Esophagus squamous epithelium (tissue), 4 donors: ENCODE results near the gene EPHX1.

ENCODE experiments used
- POLR2A ChIP-seq, 4 donors: fragments of 450-650 bp; IDR thresholded peaks; one replicate each; pipeline ENCODE4 v1.6.1; 2017; ENCODE audit warnings: antibody characterized with exemption in 4 of 4, mild to moderate bottlenecking in 4 of 4, moderate library complexity in 3 of 4
- TF ChIP-seq, protein P1 (sequence below), 6 experiments: fragments of 450-650 bp in 4 of 6; fragments of 200-600 bp in 2 of 6; sonication (generic) in 2 of 6; IDR thresholded peaks; one replicate each; pipeline ENCODE4 v1.5.1; 2016 to 2019; ENCODE audit warnings: antibody characterized with exemption in 6 of 6, mild to moderate bottlenecking in 4 of 6, moderate library complexity in 4 of 6

DNA sequence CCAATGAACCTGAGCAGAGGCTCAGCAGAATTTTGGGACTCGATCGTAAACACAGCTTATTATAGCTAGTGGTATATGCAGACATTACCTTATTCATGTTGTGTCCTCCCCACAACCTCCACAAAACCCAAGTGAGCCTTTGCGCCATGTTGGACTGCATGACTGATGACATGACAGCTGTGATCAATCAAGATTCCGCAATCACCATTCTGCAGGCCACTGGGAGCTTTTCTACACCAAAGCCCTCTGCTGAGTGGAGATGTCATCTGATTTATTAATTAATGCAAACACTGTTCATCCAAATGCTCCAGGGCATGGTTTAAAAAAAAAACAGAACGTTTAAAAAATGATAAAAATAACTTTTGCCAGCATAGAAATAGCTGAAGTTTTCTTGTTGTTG, 40.2 kb upstream of the EPHX1 start:
- no peak for TF ChIP-seq POLR2A (IDR thresholded peaks at IDR 0.05)
- TF ChIP-seq, protein P1, sequence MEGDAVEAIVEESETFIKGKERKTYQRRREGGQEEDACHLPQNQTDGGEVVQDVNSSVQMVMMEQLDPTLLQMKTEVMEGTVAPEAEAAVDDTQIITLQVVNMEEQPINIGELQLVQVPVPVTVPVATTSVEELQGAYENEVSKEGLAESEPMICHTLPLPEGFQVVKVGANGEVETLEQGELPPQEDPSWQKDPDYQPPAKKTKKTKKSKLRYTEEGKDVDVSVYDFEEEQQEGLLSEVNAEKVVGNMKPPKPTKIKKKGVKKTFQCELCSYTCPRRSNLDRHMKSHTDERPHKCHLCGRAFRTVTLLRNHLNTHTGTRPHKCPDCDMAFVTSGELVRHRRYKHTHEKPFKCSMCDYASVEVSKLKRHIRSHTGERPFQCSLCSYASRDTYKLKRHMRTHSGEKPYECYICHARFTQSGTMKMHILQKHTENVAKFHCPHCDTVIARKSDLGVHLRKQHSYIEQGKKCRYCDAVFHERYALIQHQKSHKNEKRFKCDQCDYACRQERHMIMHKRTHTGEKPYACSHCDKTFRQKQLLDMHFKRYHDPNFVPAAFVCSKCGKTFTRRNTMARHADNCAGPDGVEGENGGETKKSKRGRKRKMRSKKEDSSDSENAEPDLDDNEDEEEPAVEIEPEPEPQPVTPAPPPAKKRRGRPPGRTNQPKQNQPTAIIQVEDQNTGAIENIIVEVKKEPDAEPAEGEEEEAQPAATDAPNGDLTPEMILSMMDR (IDR thresholded peaks at IDR 0.05), result no peak
